Endothelial cell of umbilical vein (primary cell): ENCODE data around the gene THSD7A. TPM values are rescaled to one million over a fixed set of nuclear protein-coding genes. Genes with fewer than 3 reads are reported as not detected.
A peak's percentile ranks its signal among the peaks of the same experiment; 100 is the strongest.

Experiments used
- BruUV-seq: library from RNA; stranded (reverse); fragments of 400-500 nt; replicated peaks from 2 replicates; lab custom pipeline; 2021; lab: Mats Ljungman, UMichigan
- CTCF ChIA-PET: fragments of 300-600, 350-600 bp; sonication (Branson Sonifier 250); formaldehyde crosslinking; loops from one replicate; lab custom pipeline; 2021; ENCODE audit warnings: antibody characterized with exemption, inconsistent platforms; lab: Charles Lee
- POLR2A ChIA-PET: fragments of 300-600, 350-600 bp; sonication (Branson Sonifier 250); formaldehyde crosslinking; loops from one replicate; lab custom pipeline; 2021; ENCODE audit warnings: antibody characterized with exemption, inconsistent platforms; lab: Charles Lee
- DNase-seq: peaks from one replicate; pipeline ENCODE4 v3.0.0-alpha.2; 2011; ENCODE audit warnings: low read depth, low spot score
- FAIRE-seq: peaks from 2 replicates; lab custom pipeline; 2011; peaks lifted over from hg19 to GRCh38; lab: Jason Lieb, UNC
- H2AFZ ChIP-seq: 2 replicates; pipeline ENCODE4 v1.6.0; 2012; ENCODE audit warnings: low read depth, low read length, control low read depth, inconsistent platforms
- H3K27ac ChIP-seq: 2 replicates; pipeline ENCODE4 v1.5.1; 2011; ENCODE audit warnings: low read depth, mild to moderate bottlenecking, control low read depth, low read length, moderate library complexity; ENCODE audit not compliant: insufficient read depth
- H3K27me3 ChIP-seq, 2 experiments: 2 replicates each; pipeline versions ENCODE4 v1.6.0 to v1.6.1; 2011; ENCODE audit warnings: low read length in 2 of 2, mixed read lengths in 1 of 2; ENCODE audit not compliant: control insufficient read depth in 2 of 2, insufficient read depth in 2 of 2
- H3K36me3 ChIP-seq, 2 experiments: 2 replicates in 1 of 2; 3 replicates in 1 of 2; pipeline ENCODE4 v1.5.1; 2011; ENCODE audit warnings: low read length in 2 of 2, mild to moderate bottlenecking in 1 of 2, moderate library complexity in 1 of 2; ENCODE audit not compliant: control insufficient read depth in 2 of 2, insufficient read depth in 2 of 2; ENCODE audit errors: extremely low read depth in 1 of 2
- H3K4me1 ChIP-seq: 3 replicates; pipeline ENCODE4 v1.5.1; 2011; ENCODE audit warnings: mild to moderate bottlenecking, low read length; ENCODE audit not compliant: control insufficient read depth, insufficient read depth; ENCODE audit errors: extremely low read depth
- H3K4me2 ChIP-seq: 2 replicates; pipeline ENCODE4 v1.6.1; 2011; ENCODE audit warnings: low read length, control low read depth, mixed read lengths; ENCODE audit not compliant: insufficient read depth
- H3K4me3 ChIP-seq, 3 experiments: fragments of 200-600 bp in 1 of 3; sonication (generic), shearing (Covaris generic) in 1 of 3; replicated peaks in 1 of 3; 2 replicates each; pipeline ENCODE4 v1.5.1; 2011 to 2016; ENCODE audit warnings: control low read depth in 3 of 3, low read length in 3 of 3, mild to moderate bottlenecking in 2 of 3, inconsistent platforms in 1 of 3, low read depth in 1 of 3, moderate library complexity in 1 of 3; ENCODE audit not compliant: insufficient read depth in 1 of 3
- H3K79me2 ChIP-seq: 2 replicates; pipeline ENCODE4 v1.6.0; 2012; ENCODE audit warnings: low read length, inconsistent platforms; ENCODE audit not compliant: control insufficient read depth, insufficient read depth
- H3K9ac ChIP-seq: replicated peaks from 2 replicates; pipeline ENCODE3; 2011; ENCODE audit warnings: low read length, control low read depth; ENCODE audit not compliant: insufficient read depth; ENCODE audit errors: extremely low read depth
- H3K9me1 ChIP-seq: replicated peaks from 3 replicates; pipeline ENCODE4 v1.6.0; 2011; ENCODE audit warnings: mild to moderate bottlenecking, low read length; ENCODE audit not compliant: control insufficient read depth, insufficient read depth; ENCODE audit errors: extremely low read depth
- H3K9me3 ChIP-seq: replicated peaks from 2 replicates; pipeline ENCODE4 v1.5.1; 2012; ENCODE audit warnings: low read length, inconsistent platforms; ENCODE audit not compliant: control insufficient read depth, insufficient read depth
- H4K20me1 ChIP-seq: replicated peaks from 2 replicates; pipeline ENCODE3; 2011; ENCODE audit warnings: mild to moderate bottlenecking, low read length; ENCODE audit not compliant: control insufficient read depth, insufficient read depth; ENCODE audit errors: extremely low read depth
- CTCF ChIP-seq, 2 donors: IDR thresholded peaks; 1 replicate in 1 of 2; 2 replicates in 1 of 2; pipeline ENCODE4 v1.5.1; 2011; ENCODE audit warnings: low read length in 2 of 2, mild to moderate bottlenecking in 2 of 2, moderate library complexity in 2 of 2, control low read depth in 1 of 2, inconsistent platforms in 1 of 2, low read depth in 1 of 2; ENCODE audit not compliant: insufficient read depth in 1 of 2; ENCODE audit errors: extremely low read depth in 1 of 2
- EZH2 ChIP-seq: IDR thresholded peaks from 2 replicates; pipeline ENCODE4 v1.6.1; 2012; ENCODE audit warnings: borderline replicate concordance, low read depth, mild to moderate bottlenecking, moderate library complexity, low read length, inconsistent platforms; ENCODE audit not compliant: severe bottlenecking
- FOS ChIP-seq: IDR thresholded peaks from 2 replicates; pipeline ENCODE4 v1.6.1; 2011; ENCODE audit warnings: mild to moderate bottlenecking, low read length, moderate library complexity, borderline replicate concordance; ENCODE audit not compliant: insufficient read depth
- GATA2 ChIP-seq: IDR thresholded peaks from 2 replicates; pipeline ENCODE4 v1.7.0; 2011; ENCODE audit warnings: low read depth, mild to moderate bottlenecking, moderate library complexity, mixed read lengths, low read length; ENCODE audit not compliant: insufficient read length, insufficient read depth
- JUN ChIP-seq: IDR thresholded peaks from 2 replicates; pipeline ENCODE4 v1.6.1; 2011; ENCODE audit warnings: borderline replicate concordance, low read depth; ENCODE audit not compliant: insufficient read length, insufficient read depth
- MAX ChIP-seq: IDR thresholded peaks from 2 replicates; pipeline ENCODE4 v1.6.1; 2011; ENCODE audit not compliant: insufficient read depth, insufficient read length
- MYC ChIP-seq: IDR thresholded peaks from one replicate; pipeline ENCODE4 v1.6.1; 2011; ENCODE audit warnings: mild to moderate bottlenecking, low read depth, low read length
- POLR2A ChIP-seq: IDR thresholded peaks from 2 replicates; pipeline ENCODE4 v1.6.1; 2012; ENCODE audit warnings: low read depth, mild to moderate bottlenecking, control low read depth, low read length
- POLR2AphosphoS5 ChIP-seq: IDR thresholded peaks from 2 replicates; pipeline ENCODE4 v1.6.1; 2012; ENCODE audit warnings: low read depth, mild to moderate bottlenecking, control low read depth, low read length, moderate library complexity; ENCODE audit not compliant: insufficient read depth
- dilution Hi-C: fragments of 300-500 bp; cut with MboI; formaldehyde crosslinking; loops from one replicate; pipeline ENCODE4 v1.15.0; 2019; ENCODE audit warnings: low sequenced_read_pairs; ENCODE audit not compliant: extremely low pct_ligation_motif_present
- intact Hi-C: fragments of 100-400 bp; cut with micrococcal nuclease; formaldehyde crosslinking; loops from one replicate; pipeline ENCODE4 v1.10.0; 2022
- polyA plus RNA-seq, 4 experiments: library from polyadenylated mRNA; depleted of rRNA in 3 of 4; stranded (reverse) in 3 of 4; unstranded in 1 of 4; fragments of >200 nt; gene quantifications; 2 replicates each; pipeline versions ENCODE4 v1.2.1 to v1.2.3, GENCODE V29; 2011 to 2012; ENCODE audit warnings: missing spikeins in 1 of 4
- total RNA-seq: library from RNA; stranded (reverse); gene quantifications from 2 replicates; pipeline ENCODE4 v1.2.3, GENCODE V29; 2021

The THSD7A gene
- total and polyA plus RNA-seq, 2 donors (not counting 3 experiments of a cell fraction or from before 2014, with no cell fraction given) = 3.3 to 12.7 TPM

GRCh38 chr7:11458736-11459483 lies 373.1 kb downstream of the THSD7A start:
- Histone ChIP-seq H2AFZ (peak overlapping the region; percentile 80), H3K4me2 (peak overlapping the region; percentile 63), H3K27ac (peak overlapping the region; percentile 93), H4K20me1 (no peaks in the 10 kb centered on the region), H3K9me1 (no peaks in the 10 kb centered on the region), H3K79me2 (no peaks in the 10 kb centered on the region), H3K9me3 (no peaks in the 10 kb centered on the region), H3K36me3 (no peaks in the 10 kb centered on the region), H3K4me1 (peaks cover 23% of the 10 kb centered on the region), H3K9ac (peak overlapping the region; percentile 58), H3K4me3 (peak overlapping the region in 1 of 3 experiments; percentile 10), H3K27me3 (no peaks in the 10 kb centered on the region)
- peak; percentile 51 for TF ChIP-seq POLR2A
- no peak for TF ChIP-seq MYC
- peak; percentile 85 for TF ChIP-seq FOS
- no peak for TF ChIP-seq EZH2
- TF ChIP-seq POLR2AphosphoS5 = peak; percentile 87
- peak; percentile 46 for TF ChIP-seq GATA2
- peak; percentile 29 for TF ChIP-seq MAX
- peak; percentile 98 for TF ChIP-seq JUN
- TF ChIP-seq CTCF (IDR thresholded peaks at IDR 0.05; ENCODE audit: extremely low read depth in 1 of 2, insufficient read depth in 1 of 2, low read depth in 1 of 2, low read length in 2 of 2) = no peak
- intact Hi-C loops (loop anchor here (1.0 to 10.0 kb wide), 6 partner anchors 9 to 822 kb away; partner anchors contain the start of genes THSD7A and TMEM106B), dilution Hi-C loops (no loop called here)
- TSS peak; percentile 99 for BruUV-seq
- peak; percentile 90 for FAIRE-seq
- ChIA-PET POLR2A (no interaction called here), CTCF (interaction anchor here (1.9 kb wide), 1 partner anchor 863 kb away, joined by 5 read pairs; no protein-coding TSS in a partner anchor)
- DNase-seq = peak; percentile 96
